Caco-2 (cell line): ENCODE data around the gene MEGF11. TPM values are rescaled to one million over a fixed set of nuclear protein-coding genes. Genes with fewer than 3 reads are reported as not detected.

Experiments used
- BruUV-seq: library from RNA; stranded (reverse); fragments of 400-500 nt; replicated peaks from 2 replicates; lab custom pipeline; 2021; lab: Mats Ljungman, UMichigan
- CTCF ChIA-PET: fragments of 300-600 bp; sonication (Branson Sonifier 250); formaldehyde crosslinking; loops from one replicate; lab custom pipeline; 2022; ENCODE audit warnings: antibody characterized with exemption; lab: Charles Lee
- POLR2A ChIA-PET: fragments of 300-600 bp; sonication (Branson Sonifier 250); formaldehyde crosslinking; loops from one replicate; lab custom pipeline; 2022; ENCODE audit warnings: antibody characterized with exemption; lab: Charles Lee
- DNase-seq, 2 experiments: peaks; one replicate each; pipeline versions ENCODE4 v3.0.0 to v3.0.0-alpha.2; 2020 to 2022
- H3K27me3 ChIP-seq: replicated peaks from 2 replicates; pipeline ENCODE4 v1.6.0; 2011; ENCODE audit warnings: low read length; ENCODE audit not compliant: control insufficient read depth, insufficient read depth
- H3K36me3 ChIP-seq: 2 replicates; pipeline ENCODE4 v1.5.1; 2011; ENCODE audit warnings: low read length; ENCODE audit not compliant: control insufficient read depth, insufficient read depth
- H3K4me1 ChIP-seq: fragments of 250-450 bp; sonication (Bioruptor Pico); 2 replicates; pipeline ENCODE4 v1.5.1; 2020; ENCODE audit warnings: mild to moderate bottlenecking
- H3K4me3 ChIP-seq: 2 replicates; pipeline ENCODE4 v1.5.1; 2011; ENCODE audit warnings: low read depth, mild to moderate bottlenecking, control low read depth, low read length
- H3K9me3 ChIP-seq: fragments of 250-450 bp; sonication (Bioruptor Pico); 2 replicates; pipeline ENCODE4 v1.5.1; 2020; ENCODE audit warnings: mild to moderate bottlenecking, moderate library complexity
- H3K27ac Mint-ChIP-seq: one replicate; pipeline ENCODE4 v1.8.0; 2022; ENCODE audit warnings: mixed read lengths; ENCODE audit not compliant: unreplicated experiment
- H3K27me3 Mint-ChIP-seq: one replicate; pipeline ENCODE4 v1.8.0; 2022; ENCODE audit warnings: mixed read lengths; ENCODE audit not compliant: insufficient read depth, unreplicated experiment
- H3K36me3 Mint-ChIP-seq: one replicate; pipeline ENCODE4 v1.8.0; 2022; ENCODE audit warnings: mild to moderate bottlenecking, mixed read lengths; ENCODE audit not compliant: insufficient read depth, unreplicated experiment
- H3K4me1 Mint-ChIP-seq: one replicate; pipeline ENCODE4 v1.8.0; 2022; ENCODE audit warnings: low read depth, mixed read lengths; ENCODE audit not compliant: unreplicated experiment
- H3K4me3 Mint-ChIP-seq: one replicate; pipeline ENCODE4 v1.8.0; 2022; ENCODE audit warnings: mild to moderate bottlenecking, moderate library complexity, mixed read lengths; ENCODE audit not compliant: unreplicated experiment
- H3K9me3 Mint-ChIP-seq: one replicate; pipeline ENCODE4 v1.8.0; 2022; ENCODE audit warnings: mixed read lengths; ENCODE audit not compliant: unreplicated experiment
- intact Hi-C: fragments of 100-400 bp; cut with micrococcal nuclease; formaldehyde crosslinking; loops from one replicate; pipeline ENCODE4 v1.10.0; 2022; ENCODE audit not compliant: unreplicated experiment
- total RNA-seq: library from RNA; stranded (reverse); gene quantifications from 2 replicates; pipeline ENCODE4 v1.2.3, GENCODE V29; 2022
- TF ChIP-seq, protein P1 (sequence below), 2 experiments: fragments of 200-600 bp in 1 of 2; IDR thresholded peaks; 1 replicate in 1 of 2; 2 replicates in 1 of 2; pipeline versions ENCODE4 v1.5.1 to v1.8.0; 2011 to 2022; ENCODE audit warnings: antibody characterized with exemption in 1 of 2, control low read depth in 1 of 2, inconsistent platforms in 1 of 2, low read depth in 1 of 2, low read length in 1 of 2, mild to moderate bottlenecking in 1 of 2, moderate library complexity in 1 of 2; ENCODE audit not compliant: insufficient read depth in 1 of 2, severe bottlenecking in 1 of 2, unreplicated experiment in 1 of 2

Gene MEGF11
- total RNA-seq, 1 experiment from 2014 or later, result 0.66 TPM

GRCh38 chr15:66001717-66002426 lies 251.7 kb downstream of the MEGF11 start:
- no TSS peak for BruUV-seq

DNA sequence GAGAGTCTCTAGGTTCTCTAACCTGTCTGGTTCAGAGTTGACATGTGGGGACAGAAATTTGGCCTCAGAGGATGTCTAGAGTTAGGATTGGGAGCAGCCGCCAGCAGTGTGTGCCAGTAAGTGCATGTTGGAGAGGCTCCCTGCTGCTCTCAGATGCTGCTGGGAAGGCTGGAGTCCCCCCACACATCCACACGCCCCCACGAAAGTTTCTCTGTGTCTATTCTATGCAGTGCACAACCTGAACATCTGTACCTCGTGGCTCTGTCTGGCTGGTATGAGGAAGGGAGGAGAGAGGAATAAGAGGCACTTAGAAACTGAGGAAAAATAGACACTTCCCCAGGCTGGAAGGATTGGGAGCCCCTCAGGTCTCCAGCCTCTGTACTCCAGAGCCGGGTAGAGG lies 252.5 kb downstream of the MEGF11 start:
- CTCF ChIA-PET, result no interaction called here
- POLR2A ChIA-PET, result no interaction called here
- TF ChIP-seq, protein P1, sequence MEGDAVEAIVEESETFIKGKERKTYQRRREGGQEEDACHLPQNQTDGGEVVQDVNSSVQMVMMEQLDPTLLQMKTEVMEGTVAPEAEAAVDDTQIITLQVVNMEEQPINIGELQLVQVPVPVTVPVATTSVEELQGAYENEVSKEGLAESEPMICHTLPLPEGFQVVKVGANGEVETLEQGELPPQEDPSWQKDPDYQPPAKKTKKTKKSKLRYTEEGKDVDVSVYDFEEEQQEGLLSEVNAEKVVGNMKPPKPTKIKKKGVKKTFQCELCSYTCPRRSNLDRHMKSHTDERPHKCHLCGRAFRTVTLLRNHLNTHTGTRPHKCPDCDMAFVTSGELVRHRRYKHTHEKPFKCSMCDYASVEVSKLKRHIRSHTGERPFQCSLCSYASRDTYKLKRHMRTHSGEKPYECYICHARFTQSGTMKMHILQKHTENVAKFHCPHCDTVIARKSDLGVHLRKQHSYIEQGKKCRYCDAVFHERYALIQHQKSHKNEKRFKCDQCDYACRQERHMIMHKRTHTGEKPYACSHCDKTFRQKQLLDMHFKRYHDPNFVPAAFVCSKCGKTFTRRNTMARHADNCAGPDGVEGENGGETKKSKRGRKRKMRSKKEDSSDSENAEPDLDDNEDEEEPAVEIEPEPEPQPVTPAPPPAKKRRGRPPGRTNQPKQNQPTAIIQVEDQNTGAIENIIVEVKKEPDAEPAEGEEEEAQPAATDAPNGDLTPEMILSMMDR (IDR thresholded peaks at IDR 0.05; ENCODE audit: insufficient read depth in 1 of 2, low read depth in 1 of 2, low read length in 1 of 2, severe bottlenecking in 1 of 2, unreplicated experiment in 1 of 2), result no peak
- Mint-ChIP-seq H3K27me3 (peaks cover 12% of the 10 kb centered on the region), H3K4me1 (no peaks in the 10 kb centered on the region), H3K36me3 (no peaks in the 10 kb centered on the region), H3K4me3 (no peak overlapping the region), H3K27ac (no peak overlapping the region), H3K9me3 (no peaks in the 10 kb centered on the region)
- intact Hi-C loops, result no loop called here
- DNase-seq, result no peak
- no peak overlapping the region for H3K4me3 ChIP-seq
- no peaks in the 10 kb centered on the region for H3K4me1 ChIP-seq
- H3K9me3 ChIP-seq, result no peaks in the 10 kb centered on the region
- BruUV-seq, result no TSS peak
- no peaks in the 10 kb centered on the region for H3K36me3 ChIP-seq
- H3K27me3 ChIP-seq, result no peaks in the 10 kb centered on the region; the same call in 1 of the 2 replicates

More at GRCh38 chr15:66001717-66002426, 251.7 kb downstream of the MEGF11 start:
- ChIA-PET POLR2A (no interaction called here), CTCF (no interaction called here)
- H3K4me1 ChIP-seq, result no peaks in the 10 kb centered on the region
- DNase-seq, result no peak
- H3K27me3 Mint-ChIP-seq, result peaks cover 12% of the 10 kb centered on the region
- intact Hi-C loops, result no loop called here
- H3K36me3 Mint-ChIP-seq, result no peaks in the 10 kb centered on the region
- H3K4me3 Mint-ChIP-seq, result no peak overlapping the region
- TF ChIP-seq, protein P1 (IDR thresholded peaks at IDR 0.05; ENCODE audit: insufficient read depth in 1 of 2, low read depth in 1 of 2, low read length in 1 of 2, severe bottlenecking in 1 of 2, unreplicated experiment in 1 of 2), result no peak
- no peak overlapping the region for H3K27ac Mint-ChIP-seq
- no peak overlapping the region for H3K4me3 ChIP-seq
- H3K36me3 ChIP-seq, result no peaks in the 10 kb centered on the region
- no peaks in the 10 kb centered on the region for H3K4me1 Mint-ChIP-seq
- no peaks in the 10 kb centered on the region for H3K9me3 ChIP-seq
- H3K27me3 ChIP-seq, result no peaks in the 10 kb centered on the region; the same call in 1 of the 2 replicates
- no peaks in the 10 kb centered on the region for H3K9me3 Mint-ChIP-seq

DNA sequence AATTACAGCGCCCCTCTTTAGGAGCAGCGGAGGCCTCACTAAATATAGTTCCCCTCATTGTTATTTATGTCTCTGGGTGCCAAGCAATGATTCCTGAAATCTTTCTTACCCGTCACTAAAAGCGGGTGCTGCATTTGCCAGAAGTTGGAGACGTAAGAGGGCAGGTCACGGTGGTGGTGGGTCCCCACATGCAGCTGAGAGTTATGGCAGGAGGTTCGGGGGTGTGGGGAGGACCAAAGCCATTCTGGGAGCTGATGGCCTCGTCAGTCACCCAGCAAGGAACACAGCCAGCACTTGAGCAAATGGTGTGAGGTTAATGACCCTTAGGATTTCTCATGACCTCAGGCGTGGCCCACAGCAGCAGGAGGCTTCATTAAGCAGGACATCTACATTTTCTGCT lies 255.1 kb downstream of the MEGF11 start:
- Mint-ChIP-seq H3K36me3 (no peaks in the 10 kb centered on the region), H3K4me3 (no peak overlapping the region), H3K27me3 (peaks cover 13% of the 10 kb centered on the region), H3K27ac (no peak overlapping the region), H3K4me1 (no peaks in the 10 kb centered on the region), H3K9me3 (no peaks in the 10 kb centered on the region)
- TF ChIP-seq, protein P1 (IDR thresholded peaks at IDR 0.05; ENCODE audit: insufficient read depth in 1 of 2, low read depth in 1 of 2, low read length in 1 of 2, severe bottlenecking in 1 of 2, unreplicated experiment in 1 of 2), result no peak
- no peaks in the 10 kb centered on the region for H3K4me1 ChIP-seq
- POLR2A ChIA-PET, result interaction anchor here (0.6 kb wide), 1 partner anchor 18 kb away, joined by 11 read pairs; no protein-coding TSS in a partner anchor
- BruUV-seq, result no TSS peak
- no peaks in the 10 kb centered on the region for H3K36me3 ChIP-seq
- intact Hi-C loops, result no loop called here
- no peaks in the 10 kb centered on the region for H3K9me3 ChIP-seq
- CTCF ChIA-PET, result interaction anchor here (0.5 kb wide), 1 partner anchor 258 kb away, joined by 5 read pairs; no protein-coding TSS in a partner anchor
- DNase-seq, result no peak
- H3K27me3 ChIP-seq, result no peaks in the 10 kb centered on the region; the same call in 1 of the 2 replicates
- no peak overlapping the region for H3K4me3 ChIP-seq
